ENCODE measurements around the gene PRX. TPM values are rescaled to one million over a fixed set of nuclear protein-coding genes. Genes with fewer than 3 reads are reported as not detected.
"Not testable (repeated sequence)": the region's sequence is repeated elsewhere in the genome, so short reads cannot be mapped to it uniquely, and the experiment has no call there.

PRX gene
- total RNA-seq, 1 donor from 2014 or later, result 2.4 TPM

GRCh38 chr19:40393894-40394815 lies 19.0 kb downstream of the PRX start:
- no peak for DNase-seq (ENCODE audit: extremely low read depth, low read depth, low spot score)

DNA sequence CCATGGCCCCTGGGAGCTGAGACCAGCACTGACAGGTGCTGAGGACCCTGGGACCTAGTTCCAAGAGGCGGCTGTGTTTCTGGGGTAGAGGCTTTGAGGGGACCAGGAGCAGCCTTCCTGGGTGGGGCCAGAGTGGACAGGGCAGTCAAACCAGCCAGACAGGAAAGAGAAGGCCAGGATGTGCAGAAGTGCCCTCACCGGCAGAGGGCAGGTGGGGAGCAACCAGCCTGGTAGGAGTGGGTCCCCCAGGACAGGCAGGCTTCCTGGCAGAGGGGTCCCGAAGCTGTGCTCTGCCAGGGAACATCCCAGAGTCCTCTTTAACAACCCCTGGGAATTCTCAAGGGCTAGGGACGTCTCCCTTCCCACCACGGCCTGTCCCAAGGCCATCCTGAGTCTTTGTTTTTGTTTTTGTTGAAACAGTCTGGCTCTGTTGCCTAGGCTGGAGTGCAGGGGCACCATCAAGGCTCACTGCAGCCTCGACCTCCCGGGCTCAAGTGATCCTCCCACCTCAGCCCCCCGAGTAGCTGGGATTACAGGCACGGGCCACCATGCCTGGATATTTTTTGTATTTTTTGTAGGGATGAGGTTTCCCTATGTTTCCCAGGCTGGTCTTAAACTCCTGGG lies 20.2 kb downstream of the PRX start:
- no peak for DNase-seq (ENCODE audit: extremely low read depth, low read depth, low spot score)

- no peak for DNase-seq (ENCODE audit: extremely low read depth, low read depth, low spot score)
Observed at GRCh38 chr19:40392123-40392522, 21.1 kb downstream of the PRX start.

GRCh38 chr19:40390084-40390742 lies 23.0 kb downstream of the PRX start, which contains the start of gene HIPK4:
HIPK4 (minus strand) TSS chr19:40390181; CDS start chr19:40389902, 279 bp downstream.
- DNase-seq (ENCODE audit: extremely low read depth, low read depth, low spot score), result no peak

DNA sequence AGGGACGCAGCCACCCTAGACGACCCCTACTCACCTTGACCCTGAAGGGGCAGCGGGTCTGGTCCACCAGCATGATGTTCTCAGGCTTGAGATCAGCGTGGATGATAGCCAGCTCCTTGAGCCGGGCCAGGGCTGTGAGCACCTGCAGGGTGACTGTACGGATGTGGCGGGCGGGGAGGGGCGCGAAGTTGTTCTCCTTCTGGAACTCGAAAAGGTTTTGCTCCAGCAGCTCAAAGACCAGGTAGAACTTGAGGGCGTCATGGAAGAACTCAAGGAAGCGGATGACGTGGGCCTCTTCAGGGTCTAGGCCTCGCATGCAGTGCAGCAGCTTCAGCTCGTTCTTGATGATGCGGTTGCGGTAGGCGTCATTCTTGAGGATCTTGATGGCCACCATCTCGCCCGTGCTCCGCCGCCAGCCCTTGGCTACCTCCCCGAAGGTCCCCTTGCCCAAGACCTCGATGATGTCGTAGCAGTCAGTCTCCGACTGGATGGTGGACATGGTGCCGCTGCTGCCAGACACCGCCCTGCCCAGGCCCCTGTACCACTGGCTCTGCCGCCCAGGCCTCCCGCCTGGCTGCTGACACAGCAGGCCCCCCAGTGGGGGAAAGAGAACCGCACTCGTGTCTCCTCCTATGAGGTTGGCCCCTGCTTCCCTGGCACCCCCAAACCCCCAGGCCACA lies 23.6 kb downstream of the PRX start:
- no peak for DNase-seq (ENCODE audit: extremely low read depth, low read depth, low spot score)

DNA sequence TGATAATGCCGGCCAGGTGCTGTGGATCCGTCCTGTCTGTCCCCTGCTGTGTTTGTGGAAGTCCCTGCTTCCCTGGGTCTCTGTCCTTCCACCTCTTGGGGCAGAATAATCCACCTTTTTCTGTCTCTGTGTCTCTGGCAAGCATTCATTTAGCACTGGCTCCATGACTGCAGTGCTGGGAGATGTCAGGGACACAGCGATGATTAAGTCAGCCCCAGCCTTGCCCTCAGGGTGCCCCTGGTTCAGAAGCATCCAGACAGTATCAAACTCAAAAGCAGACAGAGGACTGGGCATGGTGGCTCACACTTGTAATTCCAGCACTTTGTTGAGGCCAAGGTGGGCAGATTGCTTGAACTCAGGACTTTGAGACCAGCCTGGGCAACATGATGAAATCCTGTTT lies 24.7 kb downstream of the PRX start:
- DNase-seq (ENCODE audit: extremely low read depth, low read depth, low spot score), result no peak

- no peak for DNase-seq (ENCODE audit: extremely low read depth, low read depth, low spot score)
Observed at GRCh38 chr19:40387155-40387554, 26.0 kb downstream of the PRX start.

GRCh38 chr19:40383668-40384248 lies 29.4 kb downstream of the PRX start:
- no peak for DNase-seq (ENCODE audit: extremely low read depth, low read depth, low spot score)

- DNase-seq (ENCODE audit: extremely low read depth, low read depth, low spot score), result no peak
Observed at GRCh38 chr19:40381321-40381720, 31.9 kb downstream of the PRX start.

DNA sequence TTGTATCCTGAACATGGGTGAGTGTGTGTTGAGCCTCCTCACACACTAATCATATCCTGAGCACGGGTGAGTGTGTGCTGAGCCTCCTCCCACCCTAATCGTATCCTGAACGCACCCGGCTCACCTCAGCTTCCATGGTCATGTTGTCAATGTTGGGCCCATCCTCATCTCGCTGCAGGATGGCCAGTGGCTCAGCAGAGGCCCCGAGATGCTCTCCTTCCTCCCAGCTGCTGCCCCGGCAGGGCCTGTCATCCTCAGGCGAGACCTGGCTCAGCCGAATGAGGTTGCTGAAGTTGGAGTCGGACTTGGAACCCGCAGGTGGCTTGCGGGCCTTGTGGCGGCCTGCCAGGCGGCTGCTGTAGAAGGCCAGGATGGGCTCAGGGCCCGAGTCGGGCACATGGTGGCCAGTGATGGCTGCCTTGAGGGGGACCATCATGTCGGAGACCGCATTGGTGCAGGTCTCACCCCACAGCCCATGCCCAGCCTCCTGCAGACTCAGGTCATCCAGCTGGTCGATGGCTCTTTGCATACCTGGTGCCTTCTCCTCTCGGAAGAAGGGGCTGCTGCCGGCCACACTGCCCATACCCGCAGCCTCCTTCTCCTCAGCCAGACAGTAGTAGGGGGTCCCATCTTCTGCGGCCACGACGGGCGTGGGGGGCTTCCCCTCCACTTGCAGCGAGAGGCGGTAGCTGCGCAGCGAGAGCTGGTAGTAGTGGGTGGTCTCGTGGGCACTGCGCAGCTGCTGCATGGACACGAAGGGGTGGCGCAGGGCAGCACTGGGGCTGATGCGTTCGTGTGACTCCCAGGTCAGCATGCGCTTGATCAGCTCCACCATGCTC lies 32.8 kb downstream of the PRX start:
- no peak for DNase-seq (ENCODE audit: extremely low read depth, low read depth, low spot score)

- DNase-seq (ENCODE audit: extremely low read depth, low read depth, low spot score), result no peak
Observed at GRCh38 chr19:40379446-40380198, 33.6 kb downstream of the PRX start.

DNA sequence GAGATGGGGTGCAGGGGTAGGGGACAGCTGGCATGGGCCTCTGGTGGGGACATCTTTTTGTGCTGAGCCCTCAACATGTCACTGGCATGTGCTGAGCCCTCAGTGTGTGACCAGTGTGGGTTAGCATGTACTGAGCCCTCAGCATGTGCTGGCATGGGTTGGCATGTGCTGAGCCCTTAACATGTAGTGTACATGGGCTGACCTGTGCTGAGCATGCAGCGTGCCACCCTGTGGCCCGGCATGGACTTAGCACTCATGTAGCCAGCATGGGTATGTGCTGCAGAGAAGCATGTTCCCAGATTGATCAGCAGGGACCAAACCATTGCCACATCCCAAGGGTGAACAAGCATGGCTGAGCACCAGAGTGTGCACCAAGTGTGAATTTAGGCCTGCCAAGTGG lies 34.7 kb downstream of the PRX start:
- no peak for DNase-seq (ENCODE audit: extremely low read depth, low read depth, low spot score)

- DNase-seq (ENCODE audit: extremely low read depth, low read depth, low spot score), result no peak
Observed at GRCh38 chr19:40377876-40378385, 35.2 kb downstream of the PRX start.

DNA sequence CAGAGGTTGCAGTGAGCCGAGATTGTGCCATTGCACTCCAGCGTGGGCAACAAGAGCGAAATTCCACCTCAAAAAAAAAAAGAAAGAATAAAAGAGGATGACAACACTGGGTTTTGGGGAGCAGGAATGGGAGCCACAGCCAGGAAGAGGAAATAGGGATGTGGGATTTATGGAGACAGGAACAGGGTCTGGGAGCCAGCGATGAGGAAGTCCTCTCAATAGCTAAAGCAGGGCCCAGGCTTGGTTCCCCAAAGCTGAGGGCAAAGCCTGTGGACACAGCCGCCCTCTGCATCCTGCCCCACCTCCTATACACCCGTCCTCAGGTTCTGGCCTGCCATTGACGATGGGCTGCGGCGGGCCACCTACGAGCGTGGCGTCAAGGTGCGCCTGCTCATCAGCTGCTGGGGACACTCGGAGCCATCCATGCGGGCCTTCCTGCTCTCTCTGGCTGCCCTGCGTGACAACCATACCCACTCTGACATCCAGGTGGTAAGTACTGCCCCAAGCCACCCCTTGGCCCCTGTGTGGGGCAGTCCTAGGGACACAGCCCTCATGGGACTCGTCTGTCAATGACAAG lies 36.8 kb downstream of the PRX start:
- DNase-seq (ENCODE audit: extremely low read depth, low read depth, low spot score), result no peak

DNA sequence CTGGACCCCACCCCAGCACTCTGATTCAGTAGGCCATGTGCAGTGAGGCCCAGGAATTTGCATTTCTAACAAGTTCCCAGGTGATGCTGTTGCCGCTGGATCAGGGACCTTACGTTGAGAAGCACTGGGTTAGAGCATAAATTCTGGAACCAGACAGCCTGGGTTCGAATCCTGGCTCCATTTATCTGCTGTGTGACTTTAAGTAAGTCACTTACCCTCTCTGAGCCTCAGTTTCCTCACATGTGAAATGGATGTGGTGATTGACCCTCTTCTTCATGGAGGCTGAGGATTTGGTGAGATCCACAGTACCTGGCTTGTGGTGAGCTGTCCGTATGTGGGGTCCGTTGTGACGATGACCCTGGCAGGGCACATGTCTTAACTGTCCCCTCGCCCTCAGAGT lies 39.1 kb downstream of the PRX start:
- no peak for DNase-seq (ENCODE audit: extremely low read depth, low read depth, low spot score)

DNA sequence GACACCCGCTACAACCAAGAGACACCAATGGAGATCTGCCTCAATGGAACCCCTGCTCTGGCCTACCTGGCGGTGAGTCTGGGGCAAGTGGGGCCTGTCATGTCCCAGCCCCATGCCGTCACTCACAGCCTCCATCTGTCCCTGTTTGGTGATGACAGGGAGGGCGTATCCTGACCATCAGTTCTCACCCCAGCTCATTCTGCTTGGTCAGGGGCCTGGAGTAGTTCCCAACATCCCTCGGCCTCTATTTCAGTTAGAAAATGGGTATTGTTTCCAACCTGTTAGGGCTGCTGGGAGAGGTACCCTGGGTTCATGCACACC lies 41.4 kb downstream of the PRX start:
- no peak for DNase-seq (ENCODE audit: extremely low read depth, low read depth, low spot score)

GRCh38 chr19:40370997-40371801 lies 42.0 kb downstream of the PRX start:
- DNase-seq (ENCODE audit: extremely low read depth, low read depth, low spot score), result no peak

- not testable (repeated sequence) for DNase-seq (ENCODE audit: extremely low read depth, low read depth, low spot score)
Observed at GRCh38 chr19:40370253-40370652, 42.9 kb downstream of the PRX start.

All from glomerular endothelial cell (primary cell).